RWPE1 (cell line): Measurements from ENCODE around the gene APC2.

Source experiments
- CTCF ChIA-PET: fragments of 350-600 bp; sonication (Branson Sonifier 250); formaldehyde crosslinking; extraction: SDS; loops from one replicate; lab custom pipeline; 2021; lab: Yijun Ruan, JAX
- POLR2A ChIA-PET: fragments of 400-600 bp; formaldehyde crosslinking; extraction: SDS; loops from one replicate; lab custom pipeline; 2020; ENCODE audit warnings: antibody characterized with exemption; ENCODE audit not compliant: low non-redundant PET; lab: Yijun Ruan, JAX
- DNase-seq: peaks from one replicate; pipeline ENCODE4 v3.0.0; 2012; ENCODE audit warnings: low spot score
- H3K27ac ChIP-seq: fragments of 450-650 bp; 2 replicates; pipeline ENCODE4 v1.5.1; 2017
- TF ChIP-seq, protein P1 (sequence below): fragments of 450-650 bp; conservative IDR thresholded peaks from 2 replicates; pipeline ENCODE4 v1.5.1; 2017; ENCODE audit warnings: low read depth, mild to moderate bottlenecking

Gene APC2

DNA sequence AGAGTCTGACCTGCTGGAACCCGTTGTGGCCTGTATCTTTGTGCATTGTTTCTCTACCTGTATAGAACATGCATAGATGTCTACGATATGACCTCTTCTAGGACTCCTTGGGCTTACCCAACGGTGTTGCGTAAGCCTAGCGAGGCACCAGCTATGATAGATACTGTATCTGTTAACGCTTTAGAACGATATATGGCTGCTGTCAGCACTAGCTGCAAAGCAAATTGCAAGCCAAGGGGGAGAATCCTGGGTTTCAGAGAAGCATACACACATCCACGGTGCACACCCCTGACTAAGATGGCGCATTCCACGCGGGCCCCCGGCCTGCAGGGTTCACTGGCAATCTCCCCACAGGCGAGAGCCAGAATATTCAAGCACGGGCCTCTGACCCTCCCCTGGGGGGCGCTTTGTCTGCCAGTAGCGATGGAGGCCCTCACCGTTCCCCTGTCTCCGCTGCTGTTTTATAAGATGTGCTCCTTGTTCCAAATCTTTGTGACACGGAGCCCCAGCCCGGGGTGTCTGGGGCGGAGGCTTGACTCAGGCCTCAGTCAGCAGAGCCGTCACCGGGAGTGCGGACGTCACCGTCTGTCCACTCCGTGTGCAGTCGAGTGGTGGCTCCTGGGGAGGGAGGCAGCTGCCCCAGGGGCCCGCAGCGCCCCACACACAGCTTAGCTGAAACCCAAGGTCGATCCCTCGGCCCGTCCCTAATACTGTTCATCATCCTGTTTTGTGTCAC is 24.7 kb upstream of the APC2 start:
- CTCF ChIA-PET, result interaction anchor here (0.5 kb wide), 1 partner anchor 126 kb away, joined by 3 read pairs; no protein-coding TSS in a partner anchor
- TF ChIP-seq, protein P1, sequence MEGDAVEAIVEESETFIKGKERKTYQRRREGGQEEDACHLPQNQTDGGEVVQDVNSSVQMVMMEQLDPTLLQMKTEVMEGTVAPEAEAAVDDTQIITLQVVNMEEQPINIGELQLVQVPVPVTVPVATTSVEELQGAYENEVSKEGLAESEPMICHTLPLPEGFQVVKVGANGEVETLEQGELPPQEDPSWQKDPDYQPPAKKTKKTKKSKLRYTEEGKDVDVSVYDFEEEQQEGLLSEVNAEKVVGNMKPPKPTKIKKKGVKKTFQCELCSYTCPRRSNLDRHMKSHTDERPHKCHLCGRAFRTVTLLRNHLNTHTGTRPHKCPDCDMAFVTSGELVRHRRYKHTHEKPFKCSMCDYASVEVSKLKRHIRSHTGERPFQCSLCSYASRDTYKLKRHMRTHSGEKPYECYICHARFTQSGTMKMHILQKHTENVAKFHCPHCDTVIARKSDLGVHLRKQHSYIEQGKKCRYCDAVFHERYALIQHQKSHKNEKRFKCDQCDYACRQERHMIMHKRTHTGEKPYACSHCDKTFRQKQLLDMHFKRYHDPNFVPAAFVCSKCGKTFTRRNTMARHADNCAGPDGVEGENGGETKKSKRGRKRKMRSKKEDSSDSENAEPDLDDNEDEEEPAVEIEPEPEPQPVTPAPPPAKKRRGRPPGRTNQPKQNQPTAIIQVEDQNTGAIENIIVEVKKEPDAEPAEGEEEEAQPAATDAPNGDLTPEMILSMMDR, result no peak
- H3K27ac ChIP-seq, result peak overlapping the region; percentile 72
- DNase-seq, result no peak
- POLR2A ChIA-PET, result interaction anchor here (0.5 kb wide), 1 partner anchor 80 kb away, joined by 5 read pairs; no protein-coding TSS in a partner anchor

DNA sequence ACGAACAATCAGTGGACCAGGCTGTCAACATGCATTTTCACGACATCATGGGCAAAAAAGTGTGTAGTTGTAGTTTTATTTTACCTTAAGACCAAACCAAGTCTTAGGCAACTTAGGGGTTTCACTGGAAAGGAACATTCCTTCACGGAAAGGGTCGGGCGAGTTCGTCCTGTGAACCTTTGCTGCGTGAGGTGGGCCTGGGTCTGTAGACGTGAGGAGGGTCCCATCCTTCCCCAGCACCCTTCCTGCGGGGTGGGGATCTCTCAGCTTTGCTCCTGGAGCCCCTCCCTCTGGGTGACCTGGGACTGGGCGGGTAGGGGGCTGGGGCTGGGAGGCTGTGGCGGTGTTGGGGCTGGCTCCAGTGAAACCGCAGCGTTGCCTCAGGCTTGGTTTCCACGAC is 24.0 kb upstream of the APC2 start:
- H3K27ac ChIP-seq, result peak overlapping the region; percentile 72
- TF ChIP-seq, protein P1, result no peak
- ChIA-PET POLR2A (no interaction called here), CTCF (interaction anchor here (0.5 kb wide), 1 partner anchor 126 kb away, joined by 3 read pairs; no protein-coding TSS in a partner anchor)
- DNase-seq, result no peak

DNA sequence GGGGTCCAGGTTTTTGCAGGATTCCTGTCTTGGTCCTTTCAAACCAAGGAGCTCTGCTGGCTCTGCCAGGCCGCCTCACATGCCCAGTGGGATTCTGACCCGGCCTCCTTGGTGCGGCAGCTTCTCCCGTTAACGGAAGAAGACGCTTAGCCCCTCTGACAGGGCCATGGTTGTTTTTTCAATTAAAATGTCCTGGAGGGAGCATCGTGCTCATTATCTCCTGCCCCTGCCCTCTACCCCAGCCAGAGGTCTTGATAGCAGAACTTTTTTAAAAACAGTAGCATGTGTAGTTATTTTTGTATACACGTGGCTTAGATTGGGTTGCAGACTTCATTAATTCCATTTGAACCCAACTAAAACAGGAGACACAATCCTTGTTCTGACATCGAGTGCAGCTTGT is 23.2 kb upstream of the APC2 start:
- peak overlapping the region; percentile 72 for H3K27ac ChIP-seq
- CTCF ChIA-PET, result no interaction called here
- TF ChIP-seq, protein P1, result no peak
- DNase-seq, result no peak
- POLR2A ChIA-PET, result no interaction called here

DNA sequence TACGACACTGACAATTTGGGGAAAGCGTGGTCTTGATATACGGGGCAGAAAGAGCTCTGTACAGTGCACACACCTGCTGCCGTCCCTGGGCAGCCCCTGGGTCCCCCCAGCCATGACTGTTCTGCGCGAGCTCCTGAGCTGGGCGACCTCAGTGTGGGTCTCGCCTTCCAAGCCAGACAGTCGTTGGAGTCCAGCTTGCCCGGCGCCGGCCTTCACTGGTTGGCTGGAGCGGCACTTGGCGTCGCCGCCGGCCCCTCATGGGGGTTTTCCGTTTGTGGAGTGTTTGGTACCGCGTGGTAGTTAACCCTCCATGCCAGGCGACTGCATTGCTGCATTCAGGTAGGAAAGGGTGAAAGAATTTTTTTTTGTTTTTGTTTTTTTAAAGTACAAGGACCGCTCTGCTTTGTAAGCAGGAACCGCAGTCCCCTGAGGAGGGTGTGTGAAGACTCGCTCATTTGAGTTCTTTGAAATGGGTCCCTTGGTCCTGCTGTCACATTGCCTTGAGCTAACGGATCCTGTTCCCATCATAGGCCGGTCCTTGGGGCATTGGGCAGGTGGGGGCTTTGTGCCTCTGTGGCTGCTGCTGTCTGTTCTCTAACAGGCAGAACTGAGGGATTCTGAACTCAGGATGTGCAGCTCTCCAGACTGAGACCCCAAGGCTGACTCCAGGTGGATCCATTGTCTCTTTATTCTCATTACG is 22.6 kb upstream of the APC2 start:
- TF ChIP-seq, protein P1, result no peak
- peak overlapping the region; percentile 72 for H3K27ac ChIP-seq
- DNase-seq, result no peak
- ChIA-PET CTCF (no interaction called here), POLR2A (no interaction called here)

DNA sequence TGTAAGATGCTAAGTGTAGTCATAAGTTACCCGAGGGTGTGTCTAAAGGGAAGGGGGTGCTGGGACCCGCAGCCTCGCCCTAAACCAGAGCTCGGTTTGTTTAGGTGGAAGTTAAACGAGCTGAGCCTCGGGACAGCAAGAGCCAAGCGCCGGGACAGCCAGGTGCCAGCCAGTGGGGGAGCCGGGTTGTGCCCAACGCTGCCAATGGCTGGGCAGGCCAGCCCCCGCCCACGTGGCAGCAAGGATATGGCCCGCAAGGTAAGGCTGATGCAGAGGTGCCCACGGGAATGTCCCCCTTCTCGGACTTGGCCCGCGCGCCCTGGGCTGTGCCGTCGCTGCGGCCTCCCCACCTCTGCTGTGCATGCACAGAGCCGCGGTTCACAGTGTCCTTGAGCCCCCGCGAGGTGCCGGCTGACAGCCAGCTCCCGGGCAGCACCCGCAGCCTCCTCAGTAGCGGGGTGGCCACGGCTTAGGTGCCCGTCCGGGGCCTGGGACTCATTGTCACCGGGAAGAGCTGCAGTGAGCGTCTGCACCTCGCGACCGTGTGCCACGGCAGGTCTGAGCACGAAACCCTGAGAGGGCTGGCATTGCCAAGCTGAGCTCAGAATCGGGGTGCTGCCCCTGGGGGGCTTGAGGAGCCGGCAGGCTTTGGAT is 21.1 kb upstream of the APC2 start:
- ChIA-PET CTCF (interaction anchor here (0.6 to 1.2 kb wide), 3 partner anchors 16 to 149 kb away, joined by 3 to 4 read pairs (median 4); no protein-coding TSS in a partner anchor), POLR2A (interaction anchor here (0.7 kb wide), 1 partner anchor 91 kb away, joined by 3 read pairs; no protein-coding TSS in a partner anchor)
- peak overlapping the region; percentile 72 for H3K27ac ChIP-seq
- DNase-seq, result no peak
- TF ChIP-seq, protein P1, result no peak

DNA sequence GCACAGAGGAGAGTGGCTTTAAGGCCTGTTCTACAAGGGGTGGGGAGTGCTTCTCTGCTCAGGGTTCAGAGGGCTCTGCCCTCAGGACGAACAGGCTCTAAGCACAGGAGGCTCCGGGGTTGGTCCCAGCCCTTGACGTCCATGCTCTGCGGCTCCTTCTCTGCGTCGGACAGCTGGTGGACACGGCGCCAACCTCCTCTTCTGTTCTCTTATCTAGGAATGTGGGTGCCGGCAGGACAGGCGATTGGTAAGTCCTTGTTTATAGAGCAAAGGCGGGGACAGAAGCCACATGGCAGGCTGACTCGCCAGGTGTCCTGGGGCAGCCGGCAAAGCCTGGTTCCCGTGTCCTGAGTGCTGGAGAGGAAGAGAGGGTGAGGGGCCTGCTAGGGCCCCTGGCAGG is 20.2 kb upstream of the APC2 start:
- H3K27ac ChIP-seq, result peak overlapping the region; percentile 72
- POLR2A ChIA-PET, result interaction anchor here (0.7 kb wide), 1 partner anchor 92 kb away, joined by 3 read pairs; no protein-coding TSS in a partner anchor
- TF ChIP-seq, protein P1, result no peak
- DNase-seq, result no peak
- CTCF ChIA-PET, result interaction anchor here (0.6 to 1.2 kb wide), 2 partner anchors 15 to 150 kb away, joined by 4 read pairs; no protein-coding TSS in a partner anchor
